NT2/D1 (cell line): Measurements from ENCODE around the gene SIN3A.

ENCODE experiments used
- SUZ12 ChIP-seq: IDR thresholded peaks from 2 replicates; pipeline ENCODE4 v1.6.1; 2011; ENCODE audit not compliant: insufficient read length, insufficient read depth; ENCODE audit errors: extremely low read depth
- YY1 ChIP-seq: IDR thresholded peaks from 2 replicates; pipeline ENCODE4 v1.6.1; 2011; ENCODE audit not compliant: insufficient read length, insufficient read depth
- ZNF274 ChIP-seq: IDR thresholded peaks from 2 replicates; pipeline ENCODE4 v1.6.1; 2011; ENCODE audit warnings: mild to moderate bottlenecking, low read depth, low read length

GRCh38 chr15:75403892-75404291 is 47.6 kb downstream of the SIN3A start:
- TF ChIP-seq YY1 (no peak), SUZ12 (no peak), ZNF274 (no peak)
